ENCODE data around the gene SPTBN1. TPM values are rescaled to one million over a fixed set of nuclear protein-coding genes. Genes with fewer than 3 reads are reported as not detected.

SPTBN1 gene
- total and polyA plus RNA-seq, 2 donors (not counting 3 experiments of a cell fraction or from before 2014, with no cell fraction given), result 63.3 to 320 TPM

DNA sequence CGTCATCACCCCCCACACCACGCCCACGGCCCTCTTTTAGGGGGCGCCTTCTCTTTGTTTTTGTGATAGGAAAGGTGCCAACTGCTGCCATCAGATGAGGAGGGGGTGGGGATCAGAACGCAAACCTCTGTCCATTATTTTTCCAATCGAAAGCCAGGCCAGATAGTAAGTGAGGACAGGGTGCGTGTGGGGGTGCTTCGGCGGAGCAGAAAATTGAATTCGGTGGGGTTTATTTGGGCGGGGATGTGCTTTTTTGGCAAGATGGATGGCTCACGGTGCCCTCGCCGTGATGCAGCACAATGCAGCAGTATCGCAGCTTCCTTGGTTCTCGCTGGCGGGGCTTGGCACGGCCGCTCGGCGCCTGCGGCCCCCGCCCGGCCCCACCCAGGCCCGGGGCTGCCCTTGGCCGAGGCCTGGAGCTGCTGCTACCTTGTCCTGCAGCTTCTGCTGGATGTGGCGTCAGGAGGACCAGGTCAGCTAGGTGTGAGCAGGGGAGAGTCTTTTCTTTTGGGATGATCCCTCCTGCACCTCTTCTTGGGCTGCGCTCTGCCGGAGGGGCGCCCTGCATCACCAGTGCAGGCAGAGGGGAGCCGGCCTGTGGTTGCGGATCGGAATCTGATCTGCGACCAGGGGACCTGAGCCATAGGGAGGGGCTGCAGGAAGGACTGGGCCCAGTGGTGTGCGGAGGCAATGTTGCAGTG, 1.3 kb downstream of the SPTBN1 start:
- ChIA-PET POLR2A (interaction anchor here (0.6 kb wide), 1 partner anchor 177 kb away, joined by 8 read pairs; no protein-coding TSS in a partner anchor), CTCF (interaction anchor here (0.6 to 1.6 kb wide), 5 partner anchors 41 to 351 kb away, joined by 3 to 7 read pairs (median 3); no protein-coding TSS in a partner anchor)
- peak; percentile 41 for DNase-seq (ENCODE audit: low read depth, low spot score)
- peak overlapping the region; percentile 98 for H3K4me2 ChIP-seq (ENCODE audit: insufficient read depth, low read length)
- H3K9me3 ChIP-seq (replicated peaks; ENCODE audit: control insufficient read depth, insufficient read depth, low read length), result no peaks in the 10 kb centered on the region
- BruUV-seq (replicated peaks), result no TSS peak
- peaks cover 28% of the 10 kb centered on the region for H3K4me1 ChIP-seq (ENCODE audit: control insufficient read depth, extremely low read depth, insufficient read depth, low read length)
- H3K27ac ChIP-seq (ENCODE audit: insufficient read depth, low read depth, low read length), result peak overlapping the region; percentile 57
- no peaks in the 10 kb centered on the region for H3K36me3 ChIP-seq (ENCODE audit: control insufficient read depth in 2 of 2, extremely low read depth in 1 of 2, insufficient read depth in 2 of 2, low read length in 2 of 2)
- dilution Hi-C loops (cut with MboI; ENCODE audit: extremely low pct_ligation_motif_present, low sequenced_read_pairs), result no loop called here
- peaks cover 14% of the 10 kb centered on the region for H4K20me1 ChIP-seq (replicated peaks; ENCODE audit: control insufficient read depth, extremely low read depth, insufficient read depth, low read length)
- no peak for TF ChIP-seq JUN (IDR thresholded peaks at IDR 0.05; ENCODE audit: borderline replicate concordance, insufficient read depth, insufficient read length, low read depth)
- TF ChIP-seq POLR2AphosphoS5 (IDR thresholded peaks at IDR 0.05; ENCODE audit: insufficient read depth, low read depth, low read length), result no peak
- no peak for TF ChIP-seq POLR2A (IDR thresholded peaks at IDR 0.05; ENCODE audit: low read depth, low read length)
- TF ChIP-seq MAX (IDR thresholded peaks at IDR 0.05; ENCODE audit: insufficient read depth, insufficient read length), result no peak
- no peak for TF ChIP-seq CTCF (IDR thresholded peaks at IDR 0.05; ENCODE audit: extremely low read depth in 1 of 2, insufficient read depth in 1 of 2, low read depth in 1 of 2, low read length in 2 of 2)
- no peak for TF ChIP-seq FOS (IDR thresholded peaks at IDR 0.05; ENCODE audit: borderline replicate concordance, insufficient read depth, low read length)
- TF ChIP-seq MYC (IDR thresholded peaks at IDR 0.05; ENCODE audit: low read depth, low read length), result no peak
- TF ChIP-seq GATA2 (IDR thresholded peaks at IDR 0.05; ENCODE audit: insufficient read depth, insufficient read length, low read depth, low read length), result no peak
- no peak for TF ChIP-seq EZH2 (IDR thresholded peaks at IDR 0.05; ENCODE audit: borderline replicate concordance, low read depth, low read length, severe bottlenecking)
- H2AFZ ChIP-seq (ENCODE audit: low read depth, low read length), result peak overlapping the region; percentile 64
- peaks cover 50% of the 10 kb centered on the region for H3K79me2 ChIP-seq (ENCODE audit: control insufficient read depth, insufficient read depth, low read length)
- no peaks in the 10 kb centered on the region for H3K9me1 ChIP-seq (replicated peaks; ENCODE audit: control insufficient read depth, extremely low read depth, insufficient read depth, low read length)
- FAIRE-seq, result no peak
- intact Hi-C loops (cut with micrococcal nuclease), result loop anchor here (1.0 to 10.0 kb wide), 7 partner anchors 13 to 493 kb away; partner anchors contain the start of gene ACYP2
- no peaks in the 10 kb centered on the region for H3K27me3 ChIP-seq (ENCODE audit: control insufficient read depth in 2 of 2, insufficient read depth in 2 of 2, low read length in 2 of 2)
- H3K4me3 ChIP-seq (replicated peaks in 1 of 3; ENCODE audit: insufficient read depth in 1 of 3, low read depth in 1 of 3, low read length in 3 of 3), result peak overlapping the region; percentile 60 to 87 (median 77)
- H3K9ac ChIP-seq (replicated peaks; ENCODE audit: extremely low read depth, insufficient read depth, low read length), result peak overlapping the region; percentile 61
